Suprapubic skin (tissue), 4 donors: Measurements from ENCODE around the gene KTN1. TPM values are rescaled to one million over a fixed set of nuclear protein-coding genes. Genes with fewer than 3 reads are reported as not detected.

ENCODE experiments used
- DNase-seq, 2 donors: peaks; one replicate each; pipeline ENCODE4 v3.0.0-alpha.2; 2019; ENCODE audit warnings: low spot score in 2 of 2
- H3K27ac ChIP-seq: fragments of 200-600 bp; sonication (generic); one replicate; pipeline ENCODE4 v1.5.1; 2019
- H3K27me3 ChIP-seq: fragments of 200-600 bp; sonication (generic); one replicate; pipeline ENCODE4 v1.5.1; 2019
- H3K36me3 ChIP-seq: fragments of 200-600 bp; sonication (generic); one replicate; pipeline ENCODE4 v1.5.1; 2019
- H3K4me1 ChIP-seq: fragments of 200-600 bp; sonication (generic); one replicate; pipeline ENCODE4 v1.5.1; 2019
- H3K4me3 ChIP-seq: fragments of 200-600 bp; sonication (generic); one replicate; pipeline ENCODE4 v1.5.1; 2019; ENCODE audit warnings: mild to moderate bottlenecking
- H3K9me3 ChIP-seq: fragments of 200-600 bp; sonication (generic); one replicate; pipeline ENCODE4 v1.5.1; 2019
- CTCF ChIP-seq, 2 donors: fragments of 200-600 bp in 1 of 2; fragments of 450-650 bp in 1 of 2; sonication (generic) in 1 of 2; IDR thresholded peaks; one replicate each; pipeline ENCODE4 v1.5.1; 2016 to 2019; ENCODE audit warnings: antibody characterized with exemption in 2 of 2, mild to moderate bottlenecking in 1 of 2, moderate library complexity in 1 of 2
- EP300 ChIP-seq: sonication (generic); formaldehyde crosslinking; IDR thresholded peaks from one replicate; pipeline ENCODE4 v1.6.1; 2017; ENCODE audit warnings: antibody characterized with exemption
- POLR2A ChIP-seq, 2 donors: fragments of 450-650 bp; IDR thresholded peaks; one replicate each; pipeline ENCODE4 v1.6.1; 2017; ENCODE audit warnings: antibody characterized with exemption in 2 of 2, mild to moderate bottlenecking in 2 of 2, moderate library complexity in 2 of 2
- POLR2AphosphoS5 ChIP-seq, 3 donors: sonication (generic); formaldehyde crosslinking; IDR thresholded peaks; one replicate each; pipeline ENCODE4 v1.6.1; 2017; ENCODE audit warnings: antibody characterized with exemption in 3 of 3
- WGBS: methylation state at CpG from one replicate; pipeline ENCODE4 v1.1.5; 2018; 5-methylcytosine and 5-hydroxymethylcytosine counted together
- total RNA-seq, 4 donors: library from RNA; depleted of rRNA; stranded (reverse); fragments of >200 nt; gene quantifications; one replicate each; pipeline ENCODE4 v1.1.0, GENCODE V29; 2016

Gene KTN1
- total RNA-seq, 4 donors from 2014 or later = 89.7 to 147 (median 114) TPM

GRCh38 chr14:55699131-55700057 lies 119.4 kb downstream of the KTN1 start:
- Histone ChIP-seq H3K9me3 (no peaks in the 10 kb centered on the region), H3K4me1 (no peaks in the 10 kb centered on the region), H3K4me3 (no peak overlapping the region), H3K36me3 (no peaks in the 10 kb centered on the region), H3K27me3 (no peaks in the 10 kb centered on the region), H3K27ac (no peak overlapping the region)
- WGBS = 86% methylated on average over 7 of the region's 7 CpGs
- DNase-seq = no peak
- TF ChIP-seq EP300 (no peak), POLR2AphosphoS5 (IDR thresholded peaks at IDR 0.05) (no peak), POLR2A (IDR thresholded peaks at IDR 0.05) (no peak), CTCF (IDR thresholded peaks at IDR 0.05) (no peak)

- 97% methylated on average over 1 of the region's 1 CpG for WGBS
These were observed 121.6 kb downstream of the KTN1 start for GRCh38 chr14:55701638-55702037.

GRCh38 chr14:55702511-55702910 lies 122.5 kb downstream of the KTN1 start:
- WGBS = 77% methylated on average over 6 of the region's 6 CpGs
- no peaks in the 10 kb centered on the region for H3K27me3 ChIP-seq
- H3K4me3 ChIP-seq = no peak overlapping the region
- H3K9me3 ChIP-seq = no peaks in the 10 kb centered on the region
- H3K36me3 ChIP-seq = no peaks in the 10 kb centered on the region
- no peak overlapping the region for H3K27ac ChIP-seq
- TF ChIP-seq POLR2AphosphoS5 (IDR thresholded peaks at IDR 0.05) = no peak
- TF ChIP-seq CTCF (IDR thresholded peaks at IDR 0.05) = no peak
- no peak for TF ChIP-seq EP300
- TF ChIP-seq POLR2A (IDR thresholded peaks at IDR 0.05) = no peak
- no peak for DNase-seq
- peaks cover 16% of the 10 kb centered on the region for H3K4me1 ChIP-seq

More at GRCh38 chr14:55701638-55702037, 121.6 kb downstream of the KTN1 start:
- no peaks in the 10 kb centered on the region for H3K36me3 ChIP-seq
- peaks cover 11% of the 10 kb centered on the region for H3K4me1 ChIP-seq
- H3K27me3 ChIP-seq = no peaks in the 10 kb centered on the region
- no peak overlapping the region for H3K4me3 ChIP-seq
- H3K9me3 ChIP-seq = no peaks in the 10 kb centered on the region
- DNase-seq = no peak
- no peak overlapping the region for H3K27ac ChIP-seq
- no peak for TF ChIP-seq EP300
- no peak for TF ChIP-seq POLR2AphosphoS5 (IDR thresholded peaks at IDR 0.05)
- TF ChIP-seq POLR2A (IDR thresholded peaks at IDR 0.05) = no peak
- no peak for TF ChIP-seq CTCF (IDR thresholded peaks at IDR 0.05)

GRCh38 chr14:55704654-55705053 lies 124.6 kb downstream of the KTN1 start:
- TF ChIP-seq EP300 = no peak
- no peak for TF ChIP-seq POLR2A (IDR thresholded peaks at IDR 0.05)
- no peak for TF ChIP-seq POLR2AphosphoS5 (IDR thresholded peaks at IDR 0.05)
- no peak for TF ChIP-seq CTCF (IDR thresholded peaks at IDR 0.05)
- Histone ChIP-seq H3K36me3 (no peaks in the 10 kb centered on the region), H3K27me3 (no peaks in the 10 kb centered on the region), H3K9me3 (no peaks in the 10 kb centered on the region), H3K27ac (no peak overlapping the region), H3K4me1 (peaks cover 16% of the 10 kb centered on the region), H3K4me3 (no peak overlapping the region)
- 100% methylated on average over 1 of the region's 1 CpG for WGBS
- DNase-seq = no peak

GRCh38 chr14:55705651-55706364 lies 125.8 kb downstream of the KTN1 start:
- no peak for DNase-seq
- H3K36me3 ChIP-seq = no peaks in the 10 kb centered on the region
- no peaks in the 10 kb centered on the region for H3K27me3 ChIP-seq
- peaks cover 16% of the 10 kb centered on the region for H3K4me1 ChIP-seq
- WGBS = 40% methylated on average over 5 of the region's 5 CpGs
- TF ChIP-seq EP300 (no peak), POLR2A (IDR thresholded peaks at IDR 0.05) (no peak), POLR2AphosphoS5 (IDR thresholded peaks at IDR 0.05) (no peak), CTCF (IDR thresholded peaks at IDR 0.05) (no peak)
- H3K4me3 ChIP-seq = no peak overlapping the region
- no peak overlapping the region for H3K27ac ChIP-seq
- H3K9me3 ChIP-seq = no peaks in the 10 kb centered on the region
